Measurements from ENCODE around the gene HES2. TPM values are rescaled to one million over a fixed set of nuclear protein-coding genes. Genes with fewer than 3 reads are reported as not detected.

HES2 gene
- polyA plus RNA-seq, 2 of the 4 experiments (the other 2 are of a cell fraction) = 0.75 to 1.8 TPM

DNA sequence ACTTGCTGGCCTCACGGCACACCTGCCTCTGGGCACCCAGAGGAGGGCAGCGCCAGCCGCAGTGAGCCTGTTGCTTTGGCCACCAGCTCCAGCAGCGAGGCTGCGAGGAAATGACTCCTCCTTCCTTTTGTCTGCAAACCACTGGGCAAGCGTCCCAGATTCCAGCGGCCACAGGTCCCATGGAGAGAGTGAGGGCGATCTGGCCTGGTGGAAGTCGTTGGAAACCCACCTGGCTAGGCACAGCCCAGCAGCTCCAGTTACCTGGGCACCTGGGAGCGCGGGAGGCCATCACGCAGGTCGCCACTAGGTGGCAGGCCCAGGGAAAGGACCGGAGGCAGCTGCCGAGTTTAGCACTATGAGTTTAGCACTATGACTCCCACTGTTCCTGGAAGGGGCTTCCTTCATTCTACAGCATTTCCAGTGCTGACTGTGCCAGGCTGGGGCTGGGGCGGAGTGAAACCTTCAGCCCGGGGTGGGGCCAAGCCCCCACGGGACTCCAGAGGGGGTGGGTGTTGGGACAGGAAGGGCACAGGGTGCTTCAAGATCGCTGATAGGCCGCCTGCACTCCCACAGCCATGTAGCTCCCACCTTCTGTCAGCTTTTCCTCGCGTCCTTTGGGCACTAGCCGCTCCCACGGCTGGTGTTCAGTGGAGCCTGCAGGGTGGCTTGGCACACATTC is 3.7 kb upstream of the HES2 start:
- DNase-seq (ENCODE audit: low read depth in 1 of 2, low spot score in 1 of 2) = peak in 1 of 2 experiments; percentile 52
- no peak for TF ChIP-seq POLR2AphosphoS2 (conservative IDR thresholded peaks at IDR 0.05; ENCODE audit: low read length)
- peak in 1 of 2 experiments; percentile 21; a peak in 2 of 5 replicates for TF ChIP-seq RAD21 (conservative IDR thresholded peaks at IDR 0.05 in 1 of 2, IDR thresholded peaks at IDR 0.05 in 1 of 2)
- TF ChIP-seq EHF (CRISPR knock-in tag; IDR thresholded peaks at IDR 0.05) = no peak
- TF ChIP-seq KDM1A (IDR thresholded peaks at IDR 0.05; ENCODE audit: low read depth) = no peak
- TF ChIP-seq HEYL (CRISPR knock-in tag; IDR thresholded peaks at IDR 0.05) = no peak
- TF ChIP-seq, protein P1, sequence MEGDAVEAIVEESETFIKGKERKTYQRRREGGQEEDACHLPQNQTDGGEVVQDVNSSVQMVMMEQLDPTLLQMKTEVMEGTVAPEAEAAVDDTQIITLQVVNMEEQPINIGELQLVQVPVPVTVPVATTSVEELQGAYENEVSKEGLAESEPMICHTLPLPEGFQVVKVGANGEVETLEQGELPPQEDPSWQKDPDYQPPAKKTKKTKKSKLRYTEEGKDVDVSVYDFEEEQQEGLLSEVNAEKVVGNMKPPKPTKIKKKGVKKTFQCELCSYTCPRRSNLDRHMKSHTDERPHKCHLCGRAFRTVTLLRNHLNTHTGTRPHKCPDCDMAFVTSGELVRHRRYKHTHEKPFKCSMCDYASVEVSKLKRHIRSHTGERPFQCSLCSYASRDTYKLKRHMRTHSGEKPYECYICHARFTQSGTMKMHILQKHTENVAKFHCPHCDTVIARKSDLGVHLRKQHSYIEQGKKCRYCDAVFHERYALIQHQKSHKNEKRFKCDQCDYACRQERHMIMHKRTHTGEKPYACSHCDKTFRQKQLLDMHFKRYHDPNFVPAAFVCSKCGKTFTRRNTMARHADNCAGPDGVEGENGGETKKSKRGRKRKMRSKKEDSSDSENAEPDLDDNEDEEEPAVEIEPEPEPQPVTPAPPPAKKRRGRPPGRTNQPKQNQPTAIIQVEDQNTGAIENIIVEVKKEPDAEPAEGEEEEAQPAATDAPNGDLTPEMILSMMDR (IDR thresholded peaks at IDR 0.05) = peak; percentile 54
- Histone ChIP-seq H3K4me3 (peak overlapping the region; percentile 35; the same call in 2 of the 3 replicates), H3K4me2 (peak overlapping the region; percentile 82), H3K9me3 (no peaks in the 10 kb centered on the region), H3K27ac (peak overlapping the region in 1 of 2 experiments; percentile 38; a peak in 1 of 6 replicates), H3K4me1 (peaks cover 19% of the 10 kb centered on the region)
- WGBS (ENCODE audit: missing lambda C conversion rate) = 8% methylated on average over 11 of the region's 24 CpGs
- CTCF ChIA-PET = interaction anchor here (0.7 to 6.8 kb wide), 19 partner anchors 9 to 219 kb away, joined by 3 to 96 read pairs (median 4); no protein-coding TSS in a partner anchor
- no peak for FAIRE-seq
- ATAC-seq = peak; percentile 60 to 78
- POLR2A ChIA-PET = no interaction called here

DNA sequence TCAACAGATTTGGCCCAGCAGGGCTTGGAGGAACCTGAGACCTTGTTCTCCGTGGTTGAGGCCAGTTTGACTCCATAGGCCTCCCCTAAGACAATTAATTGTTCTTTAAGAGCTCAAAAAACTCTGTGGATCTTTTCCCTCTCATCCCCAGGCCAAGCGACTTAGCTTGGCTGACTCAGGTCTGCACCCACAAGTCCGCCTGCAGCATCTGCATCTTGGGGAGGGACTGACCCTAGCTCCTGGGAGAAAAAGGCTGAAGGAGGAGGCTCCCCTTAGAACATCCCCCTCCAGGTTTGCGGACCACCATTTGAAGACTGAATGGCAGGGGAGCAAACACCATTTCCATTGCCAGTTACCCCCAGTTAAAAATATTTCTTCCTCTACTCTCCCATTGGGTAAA is 1.5 kb upstream of the HES2 start:
- Histone ChIP-seq H3K4me3 (no peak overlapping the region), H3K4me2 (no peak overlapping the region), H3K9me3 (no peaks in the 10 kb centered on the region), H3K27ac (no peak overlapping the region), H3K4me1 (peaks cover 17% of the 10 kb centered on the region)
- no peak for FAIRE-seq
- 73% methylated on average over 4 of the region's 4 CpGs for WGBS (ENCODE audit: missing lambda C conversion rate)
- no peak for TF ChIP-seq CBX2 (IDR thresholded peaks at IDR 0.05; ENCODE audit: borderline replicate concordance, low read depth)
- TF ChIP-seq, protein P2, sequence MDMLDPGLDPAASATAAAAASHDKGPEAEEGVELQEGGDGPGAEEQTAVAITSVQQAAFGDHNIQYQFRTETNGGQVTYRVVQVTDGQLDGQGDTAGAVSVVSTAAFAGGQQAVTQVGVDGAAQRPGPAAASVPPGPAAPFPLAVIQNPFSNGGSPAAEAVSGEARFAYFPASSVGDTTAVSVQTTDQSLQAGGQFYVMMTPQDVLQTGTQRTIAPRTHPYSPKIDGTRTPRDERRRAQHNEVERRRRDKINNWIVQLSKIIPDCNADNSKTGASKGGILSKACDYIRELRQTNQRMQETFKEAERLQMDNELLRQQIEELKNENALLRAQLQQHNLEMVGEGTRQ (IDR thresholded peaks at IDR 0.05) = no peak
- TF ChIP-seq, protein P3, sequence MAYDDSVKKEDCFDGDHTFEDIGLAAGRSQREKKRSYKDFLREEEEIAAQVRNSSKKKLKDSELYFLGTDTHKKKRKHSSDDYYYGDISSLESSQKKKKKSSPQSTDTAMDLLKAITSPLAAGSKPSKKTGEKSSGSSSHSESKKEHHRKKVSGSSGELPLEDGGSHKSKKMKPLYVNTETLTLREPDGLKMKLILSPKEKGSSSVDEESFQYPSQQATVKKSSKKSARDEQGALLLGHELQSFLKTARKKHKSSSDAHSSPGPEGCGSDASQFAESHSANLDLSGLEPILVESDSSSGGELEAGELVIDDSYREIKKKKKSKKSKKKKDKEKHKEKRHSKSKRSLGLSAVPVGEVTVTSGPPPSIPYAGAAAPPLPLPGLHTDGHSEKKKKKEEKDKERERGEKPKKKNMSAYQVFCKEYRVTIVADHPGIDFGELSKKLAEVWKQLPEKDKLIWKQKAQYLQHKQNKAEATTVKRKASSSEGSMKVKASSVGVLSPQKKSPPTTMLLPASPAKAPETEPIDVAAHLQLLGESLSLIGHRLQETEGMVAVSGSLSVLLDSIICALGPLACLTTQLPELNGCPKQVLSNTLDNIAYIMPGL (CRISPR knock-in tag; IDR thresholded peaks at IDR 0.05; ENCODE audit: borderline replicate concordance) = no peak
- TF ChIP-seq RAD21 (conservative IDR thresholded peaks at IDR 0.05 in 1 of 2, IDR thresholded peaks at IDR 0.05 in 1 of 2) = no peak
- TF ChIP-seq MAFK (IDR thresholded peaks at IDR 0.05; ENCODE audit: partially characterized antibody) = no peak
- no peak for TF ChIP-seq JUN (IDR thresholded peaks at IDR 0.05)
- no peak for TF ChIP-seq RFX5 (IDR thresholded peaks at IDR 0.05)
- no peak for TF ChIP-seq FOSB (CRISPR knock-in tag; IDR thresholded peaks at IDR 0.05)
- TF ChIP-seq, protein P4, sequence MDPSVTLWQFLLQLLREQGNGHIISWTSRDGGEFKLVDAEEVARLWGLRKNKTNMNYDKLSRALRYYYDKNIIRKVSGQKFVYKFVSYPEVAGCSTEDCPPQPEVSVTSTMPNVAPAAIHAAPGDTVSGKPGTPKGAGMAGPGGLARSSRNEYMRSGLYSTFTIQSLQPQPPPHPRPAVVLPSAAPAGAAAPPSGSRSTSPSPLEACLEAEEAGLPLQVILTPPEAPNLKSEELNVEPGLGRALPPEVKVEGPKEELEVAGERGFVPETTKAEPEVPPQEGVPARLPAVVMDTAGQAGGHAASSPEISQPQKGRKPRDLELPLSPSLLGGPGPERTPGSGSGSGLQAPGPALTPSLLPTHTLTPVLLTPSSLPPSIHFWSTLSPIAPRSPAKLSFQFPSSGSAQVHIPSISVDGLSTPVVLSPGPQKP (IDR thresholded peaks at IDR 0.05; ENCODE audit: low read depth, low read length) = no peak
- no peak for TF ChIP-seq ZSCAN20 (CRISPR knock-in tag; IDR thresholded peaks at IDR 0.05)
- TF ChIP-seq CHD4 (IDR thresholded peaks at IDR 0.05; ENCODE audit: borderline replicate concordance) = no peak
- TF ChIP-seq ZNF302 (CRISPR knock-in tag; IDR thresholded peaks at IDR 0.05) = no peak
- ChIA-PET POLR2A (no interaction called here), CTCF (interaction anchor here (1.3 to 6.8 kb wide), 4 partner anchors 16 to 72 kb away, joined by 3 to 96 read pairs (median 28); no protein-coding TSS in a partner anchor)
- DNase-seq (ENCODE audit: low read depth in 1 of 2, low spot score in 1 of 2) = no peak
- no peak for ATAC-seq

All from A549 (cell line).